GM19035 (cell line): ENCODE results near the gene TMA7B.

Experiments
- ATAC-seq: cut with Tn5 transposase; IDR thresholded peaks from one replicate; pipeline ENCODE4 v1.9.1; 2021; ENCODE audit not compliant: unreplicated experiment

The TMA7B gene

GRCh38 chr22:39959640-39960447 is at the start of gene TMA7B:
Gene TMA7B, plus strand, starts transcription at chr22:39960397. Its CDS starts 3,978 bp downstream, at chr22:39964375.
- no peak for ATAC-seq

GRCh38 chr22:39910876-39911613 is 49.2 kb upstream of the TMA7B start:
- ATAC-seq = no peak

GRCh38 chr22:39913321-39913720 is 46.9 kb upstream of the TMA7B start:
- no peak for ATAC-seq

GRCh38 chr22:39913886-39914285 is 46.3 kb upstream of the TMA7B start:
- no peak for ATAC-seq

GRCh38 chr22:39914584-39914983 is 45.6 kb upstream of the TMA7B start:
- ATAC-seq = no peak

GRCh38 chr22:39915295-39915726 is 44.9 kb upstream of the TMA7B start:
- no peak for ATAC-seq

- ATAC-seq = no peak
Observed at GRCh38 chr22:39916496-39916895, 43.7 kb upstream of the TMA7B start.

GRCh38 chr22:39917197-39917643 is 43.0 kb upstream of the TMA7B start:
- ATAC-seq = no peak

- ATAC-seq = no peak
Observed at GRCh38 chr22:39917776-39918495, 42.3 kb upstream of the TMA7B start.

- ATAC-seq = no peak
Observed at GRCh38 chr22:39920134-39920743, 40.0 kb upstream of the TMA7B start.

- no peak for ATAC-seq
Observed at GRCh38 chr22:39923696-39924095, 36.5 kb upstream of the TMA7B start.

GRCh38 chr22:39924286-39924685 is 35.9 kb upstream of the TMA7B start:
- ATAC-seq = no peak

- ATAC-seq = no peak
Observed at GRCh38 chr22:39925273-39925672, 34.9 kb upstream of the TMA7B start.

GRCh38 chr22:39925909-39926679 is 34.1 kb upstream of the TMA7B start:
- no peak for ATAC-seq

- no peak for ATAC-seq
Observed at GRCh38 chr22:39926753-39927152, 33.4 kb upstream of the TMA7B start.

- no peak for ATAC-seq
Observed at GRCh38 chr22:39927544-39927943, 32.7 kb upstream of the TMA7B start.

- ATAC-seq = no peak
Observed at GRCh38 chr22:39928536-39929520, 31.4 kb upstream of the TMA7B start.

GRCh38 chr22:39931251-39931650 is 28.9 kb upstream of the TMA7B start:
- ATAC-seq = no peak

GRCh38 chr22:39932166-39932565 is 28.0 kb upstream of the TMA7B start:
- no peak for ATAC-seq
